HepG2 (cell line): Measurements from ENCODE around the gene DNLZ. TPM values are rescaled to one million over a fixed set of nuclear protein-coding genes. Genes with fewer than 3 reads are reported as not detected.
A peak's percentile ranks its signal among the peaks of the same experiment; 100 is the strongest.

Experiments
- BRCA1 ChIP-seq: sonication (generic); formaldehyde crosslinking; IDR thresholded peaks from 2 replicates; pipeline ENCODE4 v1.4.0; 2020; ENCODE audit warnings: missing genetic modification reagents
- CCDC6 ChIP-seq: sonication (generic); formaldehyde crosslinking; IDR thresholded peaks from 2 replicates; pipeline ENCODE4 v1.8.1; 2022; ENCODE audit warnings: mild to moderate bottlenecking, missing genetic modification reagents, moderate library complexity
- CREM ChIP-seq, 2 experiments: sonication (generic) in 1 of 2; formaldehyde crosslinking in 1 of 2; IDR thresholded peaks; 2 replicates each; pipeline versions ENCODE4 v1.4.0 to v1.6.1; 2016 to 2020; ENCODE audit warnings: antibody characterized with exemption in 1 of 2, mild to moderate bottlenecking in 1 of 2, missing genetic modification reagents in 1 of 2
- HOXA5 ChIP-seq: sonication (generic); formaldehyde crosslinking; IDR thresholded peaks from 2 replicates; pipeline ENCODE4 v1.4.0; 2020; ENCODE audit warnings: missing genetic modification reagents
- MYNN ChIP-seq: sonication (generic); formaldehyde crosslinking; IDR thresholded peaks from 2 replicates; pipeline ENCODE4 v1.4.0; 2020; ENCODE audit warnings: mild to moderate bottlenecking, low read depth, missing genetic modification reagents
- NPAS2 ChIP-seq: sonication (generic); formaldehyde crosslinking; IDR thresholded peaks from 2 replicates; pipeline ENCODE4 v1.8.0; 2022; ENCODE audit warnings: mild to moderate bottlenecking, missing genetic modification reagents, borderline replicate concordance
- YEATS4 ChIP-seq: sonication (generic); formaldehyde crosslinking; IDR thresholded peaks from 2 replicates; pipeline ENCODE4 v1.4.0; 2020; ENCODE audit warnings: missing genetic modification reagents, borderline replicate concordance
- ZKSCAN1 ChIP-seq: fragments of 150-350 bp; IDR thresholded peaks from 2 replicates; pipeline ENCODE4 v1.6.1; 2014; ENCODE audit warnings: low read length
- ZNF484 ChIP-seq: sonication (generic); formaldehyde crosslinking; IDR thresholded peaks from 2 replicates; pipeline ENCODE4 v1.5.1; 2020; ENCODE audit warnings: mild to moderate bottlenecking, low read depth, missing genetic modification reagents, borderline replicate concordance
- ZNF615 ChIP-seq: sonication (generic); formaldehyde crosslinking; IDR thresholded peaks from 2 replicates; pipeline ENCODE4 v1.5.0; 2020; ENCODE audit warnings: mild to moderate bottlenecking, missing genetic modification reagents, borderline replicate concordance
- ZNF781 ChIP-seq: sonication (generic); formaldehyde crosslinking; IDR thresholded peaks from 2 replicates; pipeline ENCODE4 v1.5.1; 2020; ENCODE audit warnings: borderline replicate concordance, mild to moderate bottlenecking, missing genetic modification reagents; ENCODE audit errors: not compliant biosample characterization
- polyA plus RNA-seq, 8 experiments: library from polyadenylated mRNA; depleted of rRNA in 3 of 8; stranded (reverse) in 7 of 8; unstranded in 1 of 8; fragments of >200 nt; fragmentation: Illumina TruSeq in 4 of 8; extraction: Trizol in 4 of 8; gene quantifications; 2 replicates each; pipeline versions ENCODE4 v1.2.1 to v1.2.3, GENCODE V29; 2011 to 2016; ENCODE audit warnings: low read depth in 4 of 8, missing spikeins in 1 of 8, mixed read lengths in 1 of 8; ENCODE audit not compliant: insufficient read depth in 1 of 8
- total RNA-seq, 5 experiments: library from RNA; depleted of rRNA; stranded (reverse); fragments of >200 nt; fragmentation: Illumina TruSeq; extraction: Trizol; gene quantifications; 2 replicates each; pipeline ENCODE4 v1.2.3, GENCODE V29; 2016; ENCODE audit warnings: low read depth in 1 of 5
- TF ChIP-seq, protein P1 (sequence below): sonication (generic); formaldehyde crosslinking; IDR thresholded peaks from 2 replicates; pipeline ENCODE4 v1.9.0; 2022; ENCODE audit warnings: missing genetic modification reagents, mild to moderate bottlenecking, borderline replicate concordance
- TF ChIP-seq, protein P2 (sequence below): sonication (generic); formaldehyde crosslinking; IDR thresholded peaks from 2 replicates; pipeline ENCODE4 v1.9.0; 2021; ENCODE audit warnings: missing genetic modification reagents, borderline replicate concordance
- TF ChIP-seq, protein P3 (sequence below): sonication (generic); formaldehyde crosslinking; IDR thresholded peaks from 2 replicates; pipeline ENCODE4 v1.5.0; 2020; ENCODE audit warnings: mild to moderate bottlenecking, missing genetic modification reagents
- TF ChIP-seq, protein P4 (sequence below): IDR thresholded peaks from 2 replicates; pipeline ENCODE4 v1.6.1; 2016
- TF ChIP-seq, protein P5 (sequence below): sonication (generic); formaldehyde crosslinking; IDR thresholded peaks from 2 replicates; pipeline ENCODE4 v1.8.1; 2023; ENCODE audit warnings: mild to moderate bottlenecking, inconsistent platforms, moderate library complexity, missing genetic modification reagents, borderline replicate concordance

The DNLZ gene
- total and polyA plus RNA-seq, 2 of the 13 experiments (the other 11 are each of a cell fraction or from before 2014, with no cell fraction given): 3.4 to 8.0 TPM

DNA sequence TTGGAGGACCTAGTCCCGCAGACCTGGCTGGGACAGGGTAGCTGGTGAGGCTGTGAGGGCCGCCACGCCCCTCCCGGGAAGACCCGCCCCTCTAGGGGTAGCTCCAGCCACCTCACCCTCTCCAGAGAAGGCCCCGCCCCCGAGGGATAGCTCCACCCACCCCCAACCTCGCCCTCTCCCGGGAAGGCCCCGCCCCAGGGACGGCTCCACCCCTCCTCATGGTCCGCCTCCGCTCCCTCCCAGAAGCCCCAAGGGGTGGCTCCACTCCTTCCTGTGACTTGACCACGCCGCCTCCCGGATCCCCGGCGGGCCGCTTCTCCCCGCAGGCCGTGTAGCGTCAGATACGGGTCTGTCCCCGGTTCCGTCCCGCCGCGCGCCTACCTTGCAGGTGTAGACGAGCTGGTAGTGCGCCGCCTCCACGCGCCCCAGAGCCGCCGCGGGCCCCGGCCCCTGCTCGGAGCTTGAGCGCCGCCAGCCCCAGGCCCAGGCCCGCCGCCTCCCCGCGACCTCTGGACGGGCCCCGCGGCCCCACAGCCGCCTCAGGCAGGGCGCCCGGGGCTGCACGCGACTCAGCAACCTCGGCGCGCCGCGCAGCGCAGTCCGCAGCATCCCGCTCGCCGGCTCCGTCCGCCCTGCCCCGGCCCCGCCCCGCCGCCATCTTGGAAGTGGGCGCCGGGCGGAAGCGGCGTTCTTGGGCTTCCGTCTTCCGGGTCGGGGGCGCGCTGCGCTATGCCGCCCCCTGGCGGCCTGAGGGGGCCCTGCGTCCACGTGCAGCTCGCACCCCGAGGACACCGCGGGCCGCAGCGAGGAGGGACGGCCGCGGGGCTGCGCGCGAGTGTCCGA is at the start of gene DNLZ (continued):
- no peak for TF ChIP-seq MYNN
- TF ChIP-seq HOXA5: peak; percentile 93
- no peak for TF ChIP-seq ZKSCAN1
- TF ChIP-seq, protein P1, sequence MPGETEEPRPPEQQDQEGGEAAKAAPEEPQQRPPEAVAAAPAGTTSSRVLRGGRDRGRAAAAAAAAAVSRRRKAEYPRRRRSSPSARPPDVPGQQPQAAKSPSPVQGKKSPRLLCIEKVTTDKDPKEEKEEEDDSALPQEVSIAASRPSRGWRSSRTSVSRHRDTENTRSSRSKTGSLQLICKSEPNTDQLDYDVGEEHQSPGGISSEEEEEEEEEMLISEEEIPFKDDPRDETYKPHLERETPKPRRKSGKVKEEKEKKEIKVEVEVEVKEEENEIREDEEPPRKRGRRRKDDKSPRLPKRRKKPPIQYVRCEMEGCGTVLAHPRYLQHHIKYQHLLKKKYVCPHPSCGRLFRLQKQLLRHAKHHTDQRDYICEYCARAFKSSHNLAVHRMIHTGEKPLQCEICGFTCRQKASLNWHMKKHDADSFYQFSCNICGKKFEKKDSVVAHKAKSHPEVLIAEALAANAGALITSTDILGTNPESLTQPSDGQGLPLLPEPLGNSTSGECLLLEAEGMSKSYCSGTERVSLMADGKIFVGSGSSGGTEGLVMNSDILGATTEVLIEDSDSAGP (CRISPR knock-in tag): peak; percentile 87
- TF ChIP-seq, protein P2, sequence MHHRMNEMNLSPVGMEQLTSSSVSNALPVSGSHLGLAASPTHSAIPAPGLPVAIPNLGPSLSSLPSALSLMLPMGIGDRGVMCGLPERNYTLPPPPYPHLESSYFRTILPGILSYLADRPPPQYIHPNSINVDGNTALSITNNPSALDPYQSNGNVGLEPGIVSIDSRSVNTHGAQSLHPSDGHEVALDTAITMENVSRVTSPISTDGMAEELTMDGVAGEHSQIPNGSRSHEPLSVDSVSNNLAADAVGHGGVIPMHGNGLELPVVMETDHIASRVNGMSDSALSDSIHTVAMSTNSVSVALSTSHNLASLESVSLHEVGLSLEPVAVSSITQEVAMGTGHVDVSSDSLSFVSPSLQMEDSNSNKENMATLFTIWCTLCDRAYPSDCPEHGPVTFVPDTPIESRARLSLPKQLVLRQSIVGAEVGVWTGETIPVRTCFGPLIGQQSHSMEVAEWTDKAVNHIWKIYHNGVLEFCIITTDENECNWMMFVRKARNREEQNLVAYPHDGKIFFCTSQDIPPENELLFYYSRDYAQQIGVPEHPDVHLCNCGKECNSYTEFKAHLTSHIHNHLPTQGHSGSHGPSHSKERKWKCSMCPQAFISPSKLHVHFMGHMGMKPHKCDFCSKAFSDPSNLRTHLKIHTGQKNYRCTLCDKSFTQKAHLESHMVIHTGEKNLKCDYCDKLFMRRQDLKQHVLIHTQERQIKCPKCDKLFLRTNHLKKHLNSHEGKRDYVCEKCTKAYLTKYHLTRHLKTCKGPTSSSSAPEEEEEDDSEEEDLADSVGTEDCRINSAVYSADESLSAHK (CRISPR knock-in tag): no peak
- TF ChIP-seq, protein P3, sequence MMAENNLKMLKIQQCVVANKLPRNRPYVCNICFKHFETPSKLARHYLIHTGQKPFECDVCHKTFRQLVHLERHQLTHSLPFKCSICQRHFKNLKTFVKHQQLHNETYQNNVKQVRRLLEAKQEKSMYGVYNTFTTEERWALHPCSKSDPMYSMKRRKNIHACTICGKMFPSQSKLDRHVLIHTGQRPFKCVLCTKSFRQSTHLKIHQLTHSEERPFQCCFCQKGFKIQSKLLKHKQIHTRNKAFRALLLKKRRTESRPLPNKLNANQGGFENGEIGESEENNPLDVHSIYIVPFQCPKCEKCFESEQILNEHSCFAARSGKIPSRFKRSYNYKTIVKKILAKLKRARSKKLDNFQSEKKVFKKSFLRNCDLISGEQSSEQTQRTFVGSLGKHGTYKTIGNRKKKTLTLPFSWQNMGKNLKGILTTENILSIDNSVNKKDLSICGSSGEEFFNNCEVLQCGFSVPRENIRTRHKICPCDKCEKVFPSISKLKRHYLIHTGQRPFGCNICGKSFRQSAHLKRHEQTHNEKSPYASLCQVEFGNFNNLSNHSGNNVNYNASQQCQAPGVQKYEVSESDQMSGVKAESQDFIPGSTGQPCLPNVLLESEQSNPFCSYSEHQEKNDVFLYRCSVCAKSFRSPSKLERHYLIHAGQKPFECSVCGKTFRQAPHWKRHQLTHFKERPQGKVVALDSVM (CRISPR knock-in tag): 0 out of 2 replicates have a peak, but pooled peaks have one; percentile 14
- TF ChIP-seq CCDC6 (CRISPR knock-in tag): peak; percentile 95
- TF ChIP-seq, protein P4, sequence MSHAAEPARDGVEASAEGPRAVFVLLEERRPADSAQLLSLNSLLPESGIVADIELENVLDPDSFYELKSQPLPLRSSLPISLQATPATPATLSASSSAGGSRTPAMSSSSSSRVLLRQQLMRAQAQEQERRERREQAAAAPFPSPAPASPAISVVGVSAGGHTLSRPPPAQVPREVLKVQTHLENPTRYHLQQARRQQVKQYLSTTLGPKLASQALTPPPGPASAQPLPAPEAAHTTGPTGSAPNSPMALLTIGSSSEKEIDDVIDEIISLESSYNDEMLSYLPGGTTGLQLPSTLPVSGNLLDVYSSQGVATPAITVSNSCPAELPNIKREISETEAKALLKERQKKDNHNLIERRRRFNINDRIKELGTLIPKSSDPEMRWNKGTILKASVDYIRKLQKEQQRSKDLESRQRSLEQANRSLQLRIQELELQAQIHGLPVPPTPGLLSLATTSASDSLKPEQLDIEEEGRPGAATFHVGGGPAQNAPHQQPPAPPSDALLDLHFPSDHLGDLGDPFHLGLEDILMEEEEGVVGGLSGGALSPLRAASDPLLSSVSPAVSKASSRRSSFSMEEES (CRISPR knock-in tag): 0 out of 2 replicates have a peak, but pooled peaks have one; percentile 37
- TF ChIP-seq CREM (IDR thresholded peaks at IDR 0.05): no peak
- TF ChIP-seq CREM (CRISPR knock-in tag; IDR thresholded peaks at IDR 0.05): no peak
- no peak for TF ChIP-seq BRCA1
- TF ChIP-seq, protein P5, sequence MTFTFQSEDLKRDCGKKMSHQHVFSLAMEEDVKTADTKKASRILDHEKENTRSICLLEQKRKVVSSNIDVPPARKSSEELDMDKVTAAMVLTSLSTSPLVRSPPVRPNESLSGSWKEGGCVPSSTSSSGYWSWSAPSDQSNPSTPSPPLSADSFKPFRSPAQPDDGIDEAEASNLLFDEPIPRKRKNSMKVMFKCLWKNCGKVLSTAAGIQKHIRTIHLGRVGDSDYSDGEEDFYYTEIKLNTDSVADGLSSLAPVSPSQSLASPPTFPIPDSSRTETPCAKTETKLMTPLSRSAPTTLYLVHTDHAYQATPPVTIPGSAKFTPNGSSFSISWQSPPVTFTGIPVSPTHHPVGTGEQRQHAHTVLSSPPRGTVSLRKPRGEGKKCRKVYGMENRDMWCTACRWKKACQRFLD (CRISPR knock-in tag): peak; percentile 95
- no peak for TF ChIP-seq ZNF781 (CRISPR knock-in tag)
- TF ChIP-seq ZNF615 (CRISPR knock-in tag): no peak
- no peak; the same call in 1 of the 2 replicates for TF ChIP-seq ZNF484 (CRISPR knock-in tag)
- no peak for TF ChIP-seq NPAS2 (CRISPR knock-in tag)
- peak; percentile 86 for TF ChIP-seq YEATS4
